Hypothalamus (tissue), 51 donors: ENCODE data around the gene PYROXD2.

Source experiments
- DNase-seq, 51 donors: peaks; one replicate each; lab custom pipeline; 2025; lab: John Stamatoyannopoulos, UW

The PYROXD2 gene

DNA sequence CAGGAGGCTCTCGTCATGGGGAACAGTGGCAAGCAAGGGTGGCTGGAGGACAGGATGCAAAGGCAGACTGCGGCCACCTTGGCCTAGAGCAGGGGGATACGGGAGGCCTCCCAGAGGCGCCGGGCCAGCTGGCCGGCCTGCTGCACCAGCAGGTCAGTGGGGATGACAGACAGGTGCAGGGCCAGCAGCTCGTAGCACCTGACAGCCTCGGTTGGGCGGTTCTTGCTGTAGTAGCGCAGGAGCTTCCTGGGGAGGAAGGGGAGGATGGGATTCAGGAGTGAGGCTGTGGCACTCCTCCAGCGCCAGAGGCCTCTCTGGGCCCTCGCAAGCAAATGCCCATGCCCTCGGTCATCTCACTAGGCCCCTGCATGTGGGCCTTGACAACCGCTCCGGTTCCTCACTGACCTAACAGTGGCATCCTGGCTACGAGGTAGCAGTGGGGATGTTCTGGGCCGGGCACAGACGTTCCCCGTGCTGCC lies 2.5 kb upstream of the PYROXD2 start:
- no peak for DNase-seq

DNA sequence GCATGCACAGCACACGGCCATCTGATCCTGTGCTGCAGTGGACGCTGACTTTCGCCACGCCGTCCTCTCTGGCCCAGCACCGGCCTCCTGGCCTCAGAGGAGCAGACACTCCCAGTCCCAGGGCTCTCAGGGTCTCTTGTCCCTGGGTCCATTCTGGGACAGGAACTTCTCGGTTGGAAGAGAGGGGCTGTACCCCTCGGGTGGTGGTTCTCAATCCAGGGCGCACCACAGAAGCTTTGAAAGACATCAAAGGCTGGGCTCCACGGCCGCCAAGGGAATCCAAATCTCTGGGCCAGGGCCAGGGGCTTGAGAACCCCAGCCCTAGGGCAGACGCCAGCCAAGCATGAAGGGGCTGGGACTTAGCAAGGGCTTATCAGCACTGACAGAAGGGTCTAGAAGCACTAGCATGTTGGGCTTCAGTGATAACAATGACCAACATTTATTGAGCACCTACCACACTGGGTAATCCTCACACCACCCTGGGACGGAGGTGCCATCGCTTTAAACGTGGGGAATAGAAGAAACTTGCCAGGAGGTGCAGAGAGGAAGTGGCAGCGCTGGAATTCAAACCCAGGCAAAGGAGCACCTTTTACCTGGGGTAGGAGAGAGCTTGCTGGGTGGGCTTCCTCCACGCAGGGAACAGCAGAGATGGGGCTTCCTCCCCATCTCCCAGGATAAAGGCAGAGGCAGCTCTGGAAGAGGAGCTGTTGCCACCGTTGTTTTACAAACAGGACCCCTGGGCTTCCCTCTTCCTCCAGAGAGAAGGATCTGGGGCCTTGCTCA lies 1.8 kb upstream of the PYROXD2 start:
- no peak for DNase-seq

DNA sequence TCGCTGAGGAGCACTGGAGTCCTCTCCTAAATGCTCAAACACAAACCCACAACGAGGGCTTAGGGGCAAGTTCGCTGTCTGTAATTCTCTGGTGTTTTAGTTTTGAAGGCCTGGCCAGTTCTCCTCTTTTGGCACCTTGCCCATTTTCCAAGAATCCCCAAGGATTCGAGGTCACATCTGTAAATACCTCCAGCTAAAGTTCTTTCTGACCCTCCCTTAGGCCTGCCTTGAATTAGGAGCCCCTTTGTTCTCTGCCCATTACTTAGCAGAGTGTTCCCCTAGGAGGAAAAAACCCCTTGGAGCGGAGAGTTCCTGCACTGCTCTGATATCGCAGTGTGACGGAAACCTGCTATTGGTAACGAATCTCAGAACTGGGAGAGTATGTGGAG lies 743 bp upstream of the PYROXD2 start:
- DNase-seq: no peak

DNA sequence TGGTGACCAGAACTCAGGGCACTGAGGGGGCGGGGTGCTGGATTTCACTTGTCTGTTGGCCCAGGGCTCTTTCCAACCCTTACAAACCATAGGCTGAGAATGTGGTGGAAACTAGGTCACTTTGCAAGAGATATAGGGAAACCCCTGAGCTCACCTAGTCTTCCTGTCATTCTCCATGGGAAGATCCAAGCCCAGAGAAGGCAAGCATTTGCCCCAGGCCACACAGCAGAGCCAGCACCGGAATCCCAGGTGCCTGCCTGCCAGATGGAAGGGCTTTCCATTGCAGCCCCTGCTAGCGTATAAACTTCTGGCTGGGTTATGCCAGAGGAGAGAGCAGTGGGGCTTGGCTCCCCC lies 427 bp downstream of the PYROXD2 start:
- no peak for DNase-seq

DNA sequence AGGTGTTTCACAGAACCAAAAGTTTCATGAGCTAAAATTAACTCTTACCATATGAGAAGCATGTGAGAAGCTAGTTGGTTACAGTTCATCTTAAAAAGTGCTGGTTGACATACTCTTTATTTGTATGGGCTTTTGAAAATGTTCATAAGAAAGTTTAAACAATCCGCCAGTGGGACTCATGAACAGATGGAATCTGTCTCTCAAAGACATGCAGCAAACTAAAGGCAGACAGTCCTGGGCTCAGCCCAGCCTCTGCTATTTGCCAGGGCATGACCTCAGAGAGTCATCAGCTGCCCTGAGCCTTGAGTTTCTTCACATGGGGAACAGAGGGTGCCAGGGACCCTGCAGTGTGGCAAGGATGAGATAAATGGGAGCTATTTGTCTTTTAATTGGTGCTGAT lies 3.2 kb downstream of the PYROXD2 start:
- DNase-seq: no peak

DNA sequence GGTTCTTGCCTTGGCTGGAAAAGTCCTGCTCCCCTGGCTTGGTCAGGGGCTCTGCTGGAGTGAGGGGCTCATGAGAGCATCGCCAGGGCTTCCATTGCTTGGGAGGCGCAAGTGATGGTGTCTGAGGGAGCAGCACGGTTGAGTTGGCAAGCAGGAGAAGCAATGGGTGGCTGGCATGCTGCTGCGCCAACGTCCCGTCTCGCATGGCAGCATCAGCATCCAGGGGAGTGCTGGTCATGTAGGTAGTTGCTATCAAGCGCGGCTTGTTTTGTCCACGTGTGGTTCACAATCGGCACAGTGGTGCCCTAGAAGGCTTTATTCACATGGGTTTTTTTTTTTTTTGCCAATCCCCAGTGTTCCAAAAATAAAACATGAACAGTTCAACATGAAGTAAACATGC lies 3.8 kb downstream of the PYROXD2 start:
- no peak for DNase-seq

DNA sequence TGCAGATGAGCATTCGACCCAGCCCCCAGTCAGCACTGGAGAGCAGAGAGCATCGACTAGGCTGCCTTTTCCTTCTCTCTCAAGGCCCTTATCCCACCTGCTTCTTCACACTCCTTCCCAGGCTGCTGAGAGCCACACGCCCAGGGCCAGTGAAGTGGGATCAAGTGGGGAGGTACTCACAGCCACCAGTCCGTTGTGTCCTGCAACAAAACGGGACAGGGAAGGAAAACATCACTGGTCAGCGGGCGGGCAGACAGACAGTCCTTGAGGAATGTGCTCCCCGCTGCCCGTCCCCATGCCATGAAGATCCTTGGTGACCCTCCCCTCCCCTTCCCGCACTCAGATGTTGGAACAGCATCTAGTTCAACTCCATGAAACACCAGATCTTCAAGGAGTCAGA lies 4.2 kb downstream of the PYROXD2 start:
- DNase-seq: no peak

DNA sequence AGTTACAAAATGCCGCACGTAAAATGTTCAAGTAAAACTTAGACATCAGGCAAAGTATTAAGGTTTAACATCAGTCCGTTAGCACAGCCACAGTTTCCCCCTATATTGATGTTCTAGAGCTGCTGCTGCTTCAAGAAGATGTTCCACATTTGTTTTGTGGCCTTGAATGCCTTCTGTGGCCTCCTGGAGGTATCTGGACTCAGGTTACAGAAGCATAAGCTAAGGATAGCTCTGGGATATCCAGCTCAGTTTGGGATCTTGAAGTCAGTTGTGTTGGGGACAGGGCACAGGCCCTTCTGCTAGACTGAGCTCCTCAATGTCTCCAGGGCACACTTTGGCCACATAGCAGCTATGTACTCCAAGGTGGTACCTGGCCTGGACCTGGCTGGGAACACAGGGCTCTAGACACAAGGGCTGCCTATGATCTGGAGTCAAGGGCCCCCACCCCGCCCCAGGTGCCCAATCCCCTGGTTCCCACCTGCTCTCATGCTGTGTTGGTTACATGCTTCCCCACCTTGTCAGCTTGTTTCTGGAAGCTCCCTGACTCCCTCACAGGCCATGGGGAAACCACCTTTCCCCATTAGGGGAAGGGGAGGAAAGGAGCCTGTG lies 4.7 kb downstream of the PYROXD2 start:
- DNase-seq: no peak

DNA sequence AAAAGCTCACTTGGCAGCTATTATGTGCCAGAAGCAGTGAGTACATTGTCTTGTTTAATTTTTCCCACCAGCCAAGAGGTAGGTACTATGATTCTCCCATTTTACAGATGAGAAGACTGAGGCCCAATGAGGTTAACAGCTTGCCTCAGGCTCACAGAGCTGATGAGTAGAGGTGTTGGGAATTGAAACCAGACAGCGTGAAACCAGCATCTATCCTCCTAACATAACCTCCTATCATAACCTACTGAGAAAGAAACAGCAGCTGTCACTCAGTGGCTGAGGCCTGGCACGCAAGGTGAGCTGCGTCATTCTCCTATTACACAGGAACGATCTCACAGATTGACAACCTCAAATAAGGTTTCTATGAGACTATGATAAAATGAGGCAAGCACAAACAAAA lies 6.2 kb downstream of the PYROXD2 start:
- DNase-seq: no peak

DNA sequence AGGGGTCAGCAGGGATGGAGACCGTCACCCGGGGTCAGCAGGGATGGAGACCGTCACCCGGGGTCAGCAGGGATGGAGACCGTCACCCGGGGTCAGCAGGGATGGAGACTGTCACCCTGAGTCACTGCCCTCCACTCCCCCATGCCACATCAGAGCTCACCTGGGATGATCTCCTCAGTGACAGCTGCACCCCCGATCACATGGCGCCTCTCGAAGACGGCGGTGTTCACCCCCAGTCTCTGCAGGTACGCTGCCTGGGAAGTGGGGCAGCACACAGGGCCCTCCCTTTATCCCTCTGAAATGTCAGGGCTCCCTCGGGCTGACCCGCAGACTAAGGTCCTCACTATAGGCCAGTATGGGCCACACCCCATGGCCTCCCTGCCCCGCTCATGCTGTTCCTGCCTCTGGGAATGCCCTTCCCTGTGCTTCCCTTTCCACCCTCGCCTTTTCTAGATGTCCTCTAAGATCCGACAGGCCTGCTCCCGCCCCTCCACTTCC lies 7.2 kb downstream of the PYROXD2 start:
- DNase-seq: no peak

DNA sequence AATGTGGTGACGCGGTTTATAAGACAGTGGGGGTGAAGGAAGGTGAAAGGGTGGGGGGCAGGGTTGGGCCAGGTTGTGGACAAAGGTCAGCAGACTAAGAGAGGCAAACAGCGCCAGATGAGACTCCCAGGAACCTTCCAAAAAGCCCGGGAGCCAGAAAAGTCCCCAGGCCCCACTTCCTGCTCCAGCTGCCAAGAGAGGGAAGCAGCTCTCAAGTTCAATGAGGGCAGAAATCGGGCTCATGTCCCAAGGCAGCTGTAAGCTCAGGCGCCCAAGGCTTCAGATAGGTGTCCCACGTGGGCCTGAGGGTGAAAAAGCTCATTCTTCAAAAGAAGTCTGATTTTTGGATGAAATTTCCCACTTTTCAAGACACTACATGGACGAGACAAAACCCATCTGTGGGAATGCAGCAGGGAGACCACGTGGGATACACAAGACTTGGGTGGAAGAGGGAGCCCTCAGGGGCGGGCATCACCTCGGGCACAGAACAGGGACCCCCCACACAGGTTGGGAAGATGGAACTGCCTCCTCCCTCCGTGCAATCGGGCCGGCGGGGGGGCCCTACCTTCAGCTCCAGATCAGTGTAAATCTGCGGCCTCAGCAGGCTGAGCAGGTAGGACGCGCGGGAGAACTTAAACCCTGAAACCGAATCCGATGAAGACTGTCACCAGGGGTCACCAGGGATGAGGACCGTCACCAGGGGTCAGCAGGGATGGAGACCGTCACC lies 7.8 kb downstream of the PYROXD2 start:
- DNase-seq: no peak

DNA sequence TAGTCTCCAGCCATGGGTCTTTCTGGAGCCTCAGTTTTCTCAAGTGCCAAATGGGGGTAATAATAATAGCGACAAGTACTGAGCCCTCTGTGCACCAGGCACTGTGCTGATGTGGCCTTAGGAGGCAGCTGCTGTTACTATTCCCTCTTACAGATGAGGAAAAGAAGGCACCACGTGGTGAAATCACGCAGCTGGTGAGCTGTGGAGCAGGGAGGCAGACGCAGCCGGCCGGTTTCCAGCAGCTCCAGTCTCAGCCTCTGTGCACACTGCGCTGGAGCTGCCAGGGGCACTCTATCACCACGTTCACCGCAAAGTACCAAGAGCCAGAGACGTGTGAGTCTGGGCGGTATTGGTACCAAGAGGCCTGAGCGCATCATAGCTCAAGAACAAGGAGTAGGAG lies 9.6 kb downstream of the PYROXD2 start:
- DNase-seq: peak in 12 of 51 donors; percentile 2 to 41 (median 10)

DNA sequence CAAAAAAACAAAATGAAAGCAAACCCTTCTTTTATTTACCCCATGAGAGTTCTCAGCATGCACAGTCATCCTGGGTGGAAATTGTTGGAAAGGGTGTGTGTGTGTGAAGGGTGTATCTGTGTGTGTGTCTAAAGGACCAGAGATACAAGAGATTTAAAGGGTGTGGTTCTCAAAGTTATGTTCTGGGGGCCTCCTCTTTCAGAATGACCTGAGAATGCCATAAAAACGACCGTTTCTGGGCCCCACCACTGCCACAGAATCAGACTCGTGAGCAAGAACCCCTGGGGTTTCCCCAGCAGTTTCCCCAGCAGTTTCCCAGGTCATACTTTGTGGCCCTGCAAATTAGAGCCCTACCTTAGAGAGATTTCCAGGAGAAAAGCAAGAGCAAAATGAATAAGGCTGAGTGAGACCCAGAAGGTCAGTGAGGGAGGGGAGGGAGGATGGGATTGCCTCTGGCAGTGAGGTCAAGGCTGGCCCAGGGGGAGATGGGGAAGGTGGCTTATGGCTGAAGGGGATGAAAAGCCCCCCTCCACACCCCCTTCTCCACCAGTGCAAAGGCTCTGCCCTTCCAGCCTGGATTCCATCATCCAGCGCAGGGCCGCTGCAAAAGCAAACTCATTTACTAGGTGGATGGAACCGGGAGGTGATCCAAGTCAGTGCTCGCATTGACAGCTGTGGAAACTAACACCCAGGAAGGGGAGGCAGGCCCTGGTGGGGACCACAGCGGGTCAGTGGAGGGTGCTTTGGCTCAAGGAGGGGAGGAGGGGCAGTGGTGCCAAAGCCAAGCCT lies 10.2 kb downstream of the PYROXD2 start:
- no peak for DNase-seq

DNA sequence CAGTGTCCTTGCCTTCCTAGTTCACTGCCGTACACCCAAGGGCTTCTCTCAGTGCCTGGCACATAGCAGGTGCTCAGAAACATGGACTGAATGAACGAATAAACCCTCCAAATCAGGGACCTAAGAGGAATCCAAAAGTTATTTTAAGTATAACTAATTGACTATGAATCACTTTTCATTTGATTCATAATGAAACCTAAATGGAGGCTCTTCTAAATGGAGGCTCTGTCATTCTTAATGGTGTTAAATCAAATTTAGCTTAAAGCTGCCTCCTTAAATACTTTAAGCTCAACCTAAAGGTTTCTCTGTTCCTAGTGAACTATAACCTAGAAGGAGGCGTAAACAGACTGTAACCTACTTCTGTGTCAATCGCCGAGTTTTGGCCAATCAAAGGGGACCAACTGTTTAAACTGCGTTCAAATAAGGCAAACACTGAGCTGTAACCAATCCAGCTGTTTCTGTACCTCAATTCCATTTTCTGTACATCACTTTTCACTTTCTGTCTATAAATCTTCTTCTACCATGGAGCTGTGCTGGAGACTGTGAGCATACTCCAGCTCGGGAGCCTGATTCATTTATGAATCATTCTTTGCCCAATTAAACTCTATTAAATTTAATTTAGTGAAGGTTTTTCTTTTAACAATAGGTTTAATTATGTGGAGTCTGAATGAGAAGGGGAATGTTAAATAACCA lies 11.0 kb downstream of the PYROXD2 start:
- DNase-seq: no peak

DNA sequence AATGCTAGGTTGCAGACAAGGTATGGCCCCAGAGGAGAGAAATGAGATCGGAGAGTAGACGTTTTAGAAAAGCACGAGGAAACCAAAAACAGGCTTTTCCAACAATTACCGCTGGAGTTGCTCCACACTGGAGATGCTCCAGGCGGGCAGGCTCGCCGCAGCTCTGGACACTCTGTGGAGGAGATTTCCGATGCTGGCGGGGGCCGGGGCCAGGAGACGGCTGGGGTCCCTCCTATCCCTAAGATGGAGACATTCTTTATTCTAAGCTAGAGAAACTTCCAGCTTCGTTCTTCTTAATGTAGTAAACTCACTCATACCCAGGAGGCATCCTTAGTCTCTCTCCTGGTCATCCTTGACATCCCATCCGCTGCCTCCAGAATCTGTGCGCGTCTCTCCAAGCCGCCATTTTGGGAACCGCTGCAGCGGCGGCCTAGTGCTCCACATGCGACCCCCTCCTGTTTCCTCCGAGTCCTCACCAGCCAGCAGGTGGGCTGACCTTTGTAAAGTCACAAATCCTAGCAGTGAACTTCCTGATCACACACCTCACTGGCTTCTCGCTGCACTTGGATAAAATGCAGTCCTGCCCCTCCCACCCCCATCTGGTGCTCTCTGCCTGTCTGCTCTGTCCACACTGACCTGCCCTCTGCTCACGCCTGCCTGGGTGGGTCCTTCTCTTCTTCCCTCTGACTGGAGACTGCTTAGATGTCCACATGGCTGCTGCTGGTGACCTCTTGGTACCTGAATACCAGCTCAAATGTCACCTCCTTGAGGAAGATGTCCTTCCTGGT lies 11.9 kb downstream of the PYROXD2 start:
- no peak for DNase-seq

DNA sequence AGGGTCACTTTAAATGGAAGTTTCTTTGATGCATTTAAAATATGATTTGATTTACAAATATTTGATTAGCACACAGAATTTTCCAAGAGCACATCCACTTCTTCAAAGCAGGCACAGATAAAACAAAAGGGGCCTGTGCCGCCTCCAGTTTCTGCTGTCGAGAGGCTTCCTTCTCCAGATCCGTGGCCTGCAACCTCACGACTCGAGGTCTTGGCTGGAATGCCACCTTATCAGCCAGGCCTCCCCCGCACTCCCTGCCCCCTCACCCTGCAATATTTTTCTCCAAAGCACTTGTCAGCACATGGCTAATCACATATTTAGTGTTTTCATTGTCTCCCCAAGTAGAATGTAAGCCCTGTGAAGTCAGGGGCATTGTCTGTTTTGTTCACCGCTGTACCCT lies 12.5 kb downstream of the PYROXD2 start:
- DNase-seq: no peak

DNA sequence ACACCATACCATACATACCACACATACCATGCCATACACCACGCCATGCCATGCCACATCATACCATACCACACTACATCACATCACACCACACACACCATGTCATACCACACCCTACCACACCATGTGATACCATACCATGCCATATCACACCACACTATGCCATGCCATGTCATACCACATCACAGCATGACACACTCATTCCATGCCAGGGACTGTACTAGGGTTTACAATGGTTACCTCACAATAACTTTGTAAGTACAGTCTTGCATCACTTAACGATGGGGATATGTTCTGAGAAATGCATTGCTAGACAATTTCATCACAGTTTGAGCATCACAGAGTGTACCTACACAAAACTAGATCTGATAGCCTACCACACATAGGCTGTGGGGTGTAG lies 14.5 kb downstream of the PYROXD2 start:
- DNase-seq: no peak

DNA sequence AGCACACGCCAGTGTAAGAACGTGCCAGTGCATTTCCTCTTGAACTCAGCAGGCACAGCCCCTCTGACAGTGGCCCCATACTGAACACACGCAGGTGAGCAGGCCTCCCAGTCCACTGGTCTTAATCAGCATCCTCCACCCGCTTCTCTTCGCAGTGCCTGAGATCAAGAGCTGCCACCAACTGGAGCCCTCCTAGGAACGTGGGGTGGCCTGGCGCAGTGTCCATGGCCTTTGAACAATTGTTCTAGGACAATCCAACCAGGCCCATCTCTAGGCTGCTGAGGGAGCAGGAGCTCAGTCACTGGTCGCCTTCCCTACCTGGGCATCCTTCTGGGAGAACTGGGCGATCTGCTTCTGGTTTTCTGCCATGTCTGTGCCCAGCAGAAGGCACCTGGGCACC lies 15.2 kb downstream of the PYROXD2 start:
- no peak for DNase-seq

DNA sequence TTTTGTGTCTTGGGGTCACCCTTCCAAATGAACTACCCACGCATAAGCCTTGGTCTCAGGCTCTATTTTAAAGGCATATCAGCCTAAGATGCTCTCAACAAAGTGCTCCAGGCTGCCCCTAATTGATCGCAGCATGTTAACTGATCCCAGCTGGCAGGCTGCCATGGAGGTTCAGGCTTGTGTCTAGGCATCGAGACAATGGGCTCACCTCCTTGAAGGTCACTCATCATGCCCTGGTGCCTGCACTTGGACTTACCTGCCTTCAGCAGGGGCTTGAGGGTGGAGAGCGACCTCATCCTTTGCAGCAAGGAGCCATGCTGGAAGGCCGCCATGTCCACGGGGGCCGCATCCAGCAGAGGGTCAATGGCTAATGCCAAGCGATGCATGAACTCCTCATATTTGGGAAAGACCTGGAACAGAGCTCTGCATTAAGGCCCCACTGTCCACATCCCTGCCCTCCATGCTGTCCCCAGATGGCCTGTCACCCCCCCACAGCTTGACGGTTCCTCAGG lies 17.8 kb downstream of the PYROXD2 start:
- no peak for DNase-seq
